GM12892 (cell line): Measurements from ENCODE around the gene ZNF71. TPM values are rescaled to one million over a fixed set of nuclear protein-coding genes. Genes with fewer than 3 reads are reported as not detected.

Experiments used
- DNase-seq: peaks from one replicate; pipeline ENCODE4 v3.0.0; 2011; ENCODE audit not compliant: insufficient read length
- FAIRE-seq: peaks from 2 replicates; lab custom pipeline; 2011; peaks lifted over from hg19 to GRCh38; lab: Jason Lieb, UNC
- POLR2A ChIP-seq: IDR thresholded peaks from 2 replicates; pipeline ENCODE4 v1.6.1; 2011; ENCODE audit warnings: low read depth, low read length, control low read depth
- POLR2AphosphoS5 ChIP-seq: IDR thresholded peaks from 2 replicates; pipeline ENCODE4 v1.6.1; 2011; ENCODE audit warnings: low read depth, low read length, control low read depth
- TAF1 ChIP-seq: IDR thresholded peaks from 2 replicates; pipeline ENCODE4 v1.6.1; 2011; ENCODE audit warnings: low read depth, mild to moderate bottlenecking, control low read depth, low read length, borderline replicate concordance
- polyA plus RNA-seq: library from polyadenylated mRNA; unstranded; fragments of >200 nt; gene quantifications from one replicate; pipeline ENCODE4 v1.2.1, GENCODE V29; 2012; ENCODE audit warnings: missing spikeins, inconsistent platforms; ENCODE audit not compliant: missing spikeins

Gene ZNF71
- 3.3 TPM for polyA plus RNA-seq

DNA sequence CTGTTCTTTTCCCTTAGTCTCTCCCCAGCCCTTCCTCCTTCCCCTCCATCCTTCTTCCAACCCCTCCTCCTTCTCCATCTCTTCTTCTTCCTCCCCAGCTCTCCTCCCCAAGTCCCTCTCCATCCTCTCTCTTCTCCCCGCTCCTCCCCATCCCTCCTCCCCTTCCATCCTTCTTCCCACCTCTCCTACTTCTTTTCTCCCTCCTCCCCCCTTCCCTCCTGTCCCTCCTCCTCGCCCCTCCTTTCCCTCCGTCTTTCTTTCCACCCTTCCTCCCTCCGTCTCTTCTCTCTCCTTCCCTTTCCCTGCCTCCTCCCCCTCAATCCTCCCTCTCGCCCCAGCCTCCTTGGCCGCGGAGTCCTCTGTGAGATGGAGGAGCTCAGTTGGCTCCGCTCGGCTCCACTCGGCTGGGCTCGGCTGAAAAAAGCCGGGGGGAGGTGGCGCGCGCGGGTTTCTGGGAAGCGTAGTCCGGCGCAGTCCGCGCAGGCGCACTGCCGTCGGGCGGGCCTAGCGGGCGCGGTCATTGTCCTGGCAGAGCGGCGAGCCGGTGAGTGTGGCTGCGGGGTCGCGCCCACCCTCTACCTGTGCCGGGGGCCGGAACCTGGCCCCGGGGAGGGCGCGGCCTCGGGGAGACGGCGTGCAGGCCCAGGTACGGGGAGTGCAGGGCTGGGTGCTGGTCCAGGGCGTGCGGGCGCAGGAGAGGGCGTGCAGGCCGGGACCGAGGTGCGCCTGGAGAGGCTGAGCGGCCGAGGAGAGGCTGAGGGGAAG, at the start of gene ZNF71:
TSS of gene ZNF71 (plus strand) at position 520 of the 765 bp plus-strand sequence. CDS start 6,257 bp downstream, outside the sequence.
- DNase-seq (peak; percentile 91), FAIRE-seq (peak; percentile 88)
- TF ChIP-seq TAF1 (no peak), POLR2A (0 out of 2 replicates have a peak, but pooled peaks have one; percentile 22)

DNA sequence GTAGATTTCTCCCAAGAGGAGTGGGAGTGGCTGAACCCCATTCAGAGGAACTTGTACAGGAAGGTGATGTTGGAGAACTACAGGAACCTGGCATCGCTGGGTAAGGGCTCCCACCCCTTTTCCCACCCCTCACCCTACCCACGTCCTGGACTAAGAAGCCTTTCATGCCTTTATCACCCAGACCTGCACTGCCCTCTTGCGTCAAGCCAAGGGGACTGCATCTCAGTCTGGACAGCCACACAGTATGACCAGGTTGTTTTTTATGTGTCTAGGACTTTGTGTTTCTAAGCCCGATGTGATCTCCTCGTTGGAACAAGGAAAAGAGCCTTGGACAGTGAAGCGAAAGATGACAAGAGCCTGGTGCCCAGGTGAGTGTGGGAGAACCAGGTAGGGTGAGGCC, 47.6 kb upstream of the ZNF71 start:
- no peak for DNase-seq
- no peak for TF ChIP-seq POLR2A
- TF ChIP-seq TAF1 = no peak
- TF ChIP-seq POLR2AphosphoS5 = no peak
- FAIRE-seq = no peak

DNA sequence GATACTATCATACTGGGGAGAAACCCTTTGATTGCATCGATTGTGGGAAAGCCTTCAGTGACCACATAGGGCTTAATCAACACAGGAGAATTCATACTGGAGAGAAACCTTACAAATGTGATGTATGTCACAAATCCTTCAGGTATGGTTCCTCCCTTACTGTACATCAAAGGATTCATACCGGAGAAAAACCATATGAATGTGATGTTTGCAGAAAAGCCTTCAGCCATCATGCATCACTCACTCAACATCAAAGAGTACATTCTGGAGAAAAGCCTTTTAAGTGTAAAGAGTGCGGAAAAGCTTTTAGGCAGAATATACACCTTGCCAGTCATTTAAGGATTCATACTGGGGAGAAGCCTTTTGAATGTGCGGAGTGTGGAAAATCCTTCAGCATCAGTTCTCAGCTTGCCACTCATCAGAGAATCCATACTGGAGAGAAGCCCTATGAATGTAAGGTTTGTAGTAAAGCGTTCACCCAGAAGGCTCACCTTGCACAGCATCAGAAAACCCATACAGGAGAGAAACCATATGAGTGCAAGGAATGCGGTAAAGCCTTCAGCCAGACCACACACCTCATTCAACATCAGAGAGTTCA, 40.7 kb upstream of the ZNF71 start:
- DNase-seq (no peak), FAIRE-seq (no peak)
- TF ChIP-seq TAF1 (no peak), POLR2AphosphoS5 (no peak), POLR2A (no peak)

DNA sequence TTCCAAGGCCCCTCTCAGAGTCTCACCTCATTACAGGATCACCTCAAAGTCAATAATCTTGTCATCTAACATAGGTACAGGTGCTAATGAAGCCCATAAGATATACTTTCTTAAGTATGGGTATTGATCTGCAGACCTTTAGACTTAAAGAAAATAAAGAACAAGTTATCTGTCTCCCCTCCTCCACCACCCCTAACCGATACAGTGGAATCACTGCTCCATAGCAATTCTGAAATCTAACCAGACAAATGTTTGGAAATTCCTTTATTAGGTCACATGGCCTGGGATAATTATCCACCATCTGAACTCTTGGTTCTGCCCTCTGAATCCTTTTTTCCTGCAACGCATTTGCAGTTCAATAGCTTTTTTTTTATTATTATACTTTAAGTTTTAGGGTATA, 32.3 kb upstream of the ZNF71 start:
- no peak for FAIRE-seq

DNA sequence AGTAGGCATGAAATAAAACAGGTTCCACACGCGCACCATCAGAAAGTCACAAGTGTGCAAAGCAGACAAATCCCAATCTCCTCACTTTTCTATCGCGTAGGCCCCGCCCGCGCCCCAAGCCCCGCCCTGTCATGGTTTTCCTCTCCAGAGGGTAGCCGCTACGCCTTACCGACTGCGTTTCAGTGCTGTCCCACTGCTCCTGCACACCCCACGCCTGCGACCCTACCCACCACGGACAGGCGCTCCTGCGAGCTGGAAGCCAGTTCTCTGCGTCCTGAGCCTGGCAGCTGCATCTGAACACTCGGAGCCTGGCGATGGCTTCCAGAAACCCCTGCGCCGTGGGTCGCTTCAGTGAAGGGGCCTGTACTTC, 28.2 kb upstream of the ZNF71 start:
- no peak for TF ChIP-seq POLR2A
- no peak for TF ChIP-seq POLR2AphosphoS5
- no peak for TF ChIP-seq TAF1
- FAIRE-seq (peak; percentile 73), DNase-seq (no peak)

More for the DNA sequence above, 32.3 kb upstream of the ZNF71 start:
- DNase-seq = no peak
- TF ChIP-seq TAF1 (no peak), POLR2AphosphoS5 (no peak), POLR2A (no peak)

DNA sequence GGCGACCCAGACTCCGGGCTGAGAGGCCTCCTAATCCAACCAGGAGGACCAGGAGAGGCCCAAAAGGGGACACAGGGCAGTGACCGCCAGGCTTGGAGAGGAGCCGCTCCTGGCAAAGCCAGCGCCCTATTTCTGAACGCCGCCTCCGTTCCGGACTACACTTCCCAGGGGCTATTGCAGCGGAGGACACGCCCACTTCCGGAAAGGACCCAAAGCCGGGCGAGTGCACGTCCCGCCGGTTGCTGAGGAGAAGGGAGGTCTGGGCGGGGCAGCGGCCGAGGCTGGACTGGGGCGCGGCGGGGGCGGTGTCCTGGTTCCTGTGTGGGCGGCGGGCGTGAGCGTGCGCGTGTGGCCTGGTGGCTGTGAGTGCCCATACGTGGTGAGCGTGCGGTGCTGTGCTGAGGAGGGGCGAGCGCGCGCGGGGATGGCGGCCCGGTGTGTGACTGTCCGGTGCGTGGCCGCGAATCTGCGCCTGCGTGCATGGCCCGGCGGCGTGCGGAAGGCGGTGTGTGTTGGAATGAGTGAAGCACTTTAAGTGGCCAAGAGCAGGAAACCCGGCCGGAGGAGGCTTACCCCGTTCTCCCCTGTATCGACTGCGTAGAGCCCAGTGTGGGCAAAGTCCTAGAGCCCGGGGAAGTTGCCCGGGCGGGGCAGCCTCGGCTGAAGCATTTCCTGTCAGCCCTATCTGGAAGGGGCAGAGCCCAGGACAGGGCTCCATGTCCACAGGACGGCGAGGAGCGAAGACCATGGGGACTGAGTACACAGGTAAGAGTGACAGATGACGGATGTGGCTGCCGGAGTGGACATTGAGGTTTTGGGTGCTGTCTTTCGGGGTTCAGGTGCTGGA, 27.6 kb upstream of the ZNF71 start, which contains the start of gene ZNF470:
TSS of gene ZNF470 (plus strand) at position 195 of the 847 bp plus-strand sequence. CDS start 2,844 bp downstream, outside the sequence.
- peak; percentile 72 for FAIRE-seq
- DNase-seq = peak; percentile 87
- TF ChIP-seq TAF1 (no peak; the same call in 1 of the 2 replicates), POLR2A (peak; percentile 61; the same call in 1 of the 2 replicates), POLR2AphosphoS5 (no peak)

DNA sequence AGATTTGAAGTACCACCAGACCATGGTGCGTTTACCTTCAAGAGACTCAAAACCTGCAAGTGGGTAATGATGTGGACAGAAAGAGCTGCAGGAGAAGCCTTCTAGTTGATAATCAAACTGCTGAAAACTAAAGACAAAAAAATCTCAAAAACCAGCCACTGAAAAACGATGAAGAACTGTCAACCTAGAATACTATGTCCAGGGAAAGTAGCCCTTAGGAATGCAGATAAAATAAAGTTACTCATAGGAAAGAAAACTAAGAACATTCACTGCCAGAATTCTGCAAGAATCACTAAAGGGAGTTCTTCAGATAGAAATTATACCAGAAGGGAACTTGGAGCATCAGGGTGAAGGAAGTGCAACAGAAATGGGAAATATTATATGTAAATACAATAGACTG, 22.5 kb upstream of the ZNF71 start:
- TF ChIP-seq POLR2AphosphoS5 = no peak
- no peak for TF ChIP-seq TAF1
- TF ChIP-seq POLR2A = no peak
- DNase-seq (no peak), FAIRE-seq (no peak)

DNA sequence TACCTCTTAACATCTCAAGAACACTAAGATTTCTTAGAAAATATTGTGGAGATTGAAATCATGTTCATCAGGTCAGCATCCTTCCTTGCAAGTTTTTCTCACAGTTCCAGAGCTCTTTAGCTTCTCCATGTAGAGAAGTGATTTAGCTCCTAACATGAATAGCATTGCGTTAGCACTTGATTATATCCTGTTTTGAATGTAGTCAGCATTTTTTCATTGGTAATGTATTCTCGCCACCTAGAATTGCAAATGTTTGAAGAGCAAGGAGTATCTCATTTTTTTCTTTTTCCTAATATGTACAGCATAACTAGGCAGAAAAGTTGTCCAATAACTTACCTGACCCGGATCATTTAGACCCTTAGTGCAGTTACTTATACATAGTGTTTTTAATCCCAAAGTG, 21.2 kb upstream of the ZNF71 start:
- DNase-seq (no peak), FAIRE-seq (no peak)
- TF ChIP-seq TAF1 (no peak), POLR2AphosphoS5 (no peak), POLR2A (no peak)

DNA sequence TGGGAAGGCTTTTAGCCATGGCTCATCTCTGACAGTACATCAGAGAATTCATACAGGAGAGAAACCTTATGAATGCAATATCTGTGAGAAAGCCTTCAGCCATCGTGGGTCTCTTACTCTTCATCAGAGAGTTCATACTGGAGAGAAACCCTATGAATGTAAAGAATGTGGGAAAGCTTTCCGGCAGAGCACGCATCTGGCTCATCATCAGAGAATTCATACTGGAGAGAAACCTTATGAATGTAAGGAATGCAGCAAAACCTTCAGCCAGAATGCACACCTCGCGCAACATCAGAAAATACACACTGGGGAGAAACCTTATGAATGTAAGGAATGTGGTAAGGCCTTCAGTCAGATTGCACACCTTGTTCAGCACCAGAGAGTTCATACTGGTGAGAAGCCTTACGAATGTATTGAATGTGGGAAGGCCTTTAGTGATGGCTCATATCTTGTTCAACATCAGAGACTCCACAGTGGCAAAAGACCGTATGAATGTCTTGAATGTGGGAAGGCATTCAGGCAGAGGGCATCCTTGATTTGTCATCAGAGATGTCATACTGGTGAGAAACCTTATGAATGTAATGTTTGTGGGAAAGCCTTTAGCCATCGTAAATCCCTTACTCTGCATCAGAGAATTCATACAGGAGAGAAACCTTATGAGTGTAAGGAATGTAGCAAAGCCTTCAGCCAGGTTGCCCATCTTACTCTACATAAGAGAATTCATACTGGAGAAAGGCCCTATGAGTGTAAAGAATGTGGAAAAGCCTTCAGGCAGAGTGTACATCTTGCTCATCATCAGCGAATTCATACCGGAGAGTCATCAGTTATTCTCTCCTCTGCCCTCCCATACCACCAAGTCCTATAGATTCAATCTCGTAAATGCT, 17.1 kb upstream of the ZNF71 start:
- DNase-seq = no peak
- TF ChIP-seq TAF1 = no peak
- TF ChIP-seq POLR2A = no peak
- no peak for TF ChIP-seq POLR2AphosphoS5
- FAIRE-seq = no peak

DNA sequence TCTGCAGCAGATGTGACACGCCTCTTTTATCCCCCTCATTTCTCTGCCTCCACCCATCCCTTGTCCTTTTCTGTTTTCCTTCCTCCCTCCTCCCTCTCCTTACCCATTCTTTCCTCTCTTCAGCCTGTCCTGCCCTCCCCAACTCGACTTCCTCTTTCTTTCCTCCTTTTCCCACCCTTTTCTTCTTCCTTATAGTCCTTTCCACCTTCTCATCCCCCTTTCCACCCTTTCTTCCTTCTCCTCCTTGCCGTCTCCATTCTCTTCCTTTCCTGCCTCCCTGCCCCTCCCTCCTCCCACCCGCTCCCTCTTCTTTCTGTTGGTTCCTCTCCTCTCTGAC, 688 bp upstream of the ZNF71 start:
- DNase-seq = no peak
- FAIRE-seq = no peak
- TF ChIP-seq TAF1 (no peak), POLR2AphosphoS5 (no peak), POLR2A (no peak)
